ENCODE data around the gene REN. TPM values are rescaled to one million over a fixed set of nuclear protein-coding genes. Genes with fewer than 3 reads are reported as not detected.

The REN gene
- total RNA-seq, 1 donor from 2014 or later: 1.3 TPM

DNA sequence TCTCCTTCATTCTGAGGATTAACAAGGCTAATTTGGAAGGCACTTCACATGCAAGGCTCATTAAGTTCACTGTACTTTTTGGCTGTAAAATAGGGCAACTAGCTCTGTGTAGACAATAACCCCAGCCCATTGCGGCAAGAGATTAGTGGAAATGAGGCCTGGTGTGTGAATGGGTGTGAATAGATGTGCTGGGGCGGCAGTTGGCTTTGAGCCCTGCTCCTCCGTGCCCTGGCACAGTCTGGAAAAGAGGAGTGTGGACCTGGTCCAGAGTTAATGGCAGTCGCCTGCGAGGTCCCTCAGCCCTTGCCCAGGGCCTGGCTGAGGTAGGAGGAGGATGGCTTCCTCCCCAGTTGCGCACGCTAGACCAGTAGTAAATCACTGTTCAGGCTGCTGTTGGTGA lies 25.3 kb upstream of the REN start:
- no peak for DNase-seq (ENCODE audit: low spot score)

DNA sequence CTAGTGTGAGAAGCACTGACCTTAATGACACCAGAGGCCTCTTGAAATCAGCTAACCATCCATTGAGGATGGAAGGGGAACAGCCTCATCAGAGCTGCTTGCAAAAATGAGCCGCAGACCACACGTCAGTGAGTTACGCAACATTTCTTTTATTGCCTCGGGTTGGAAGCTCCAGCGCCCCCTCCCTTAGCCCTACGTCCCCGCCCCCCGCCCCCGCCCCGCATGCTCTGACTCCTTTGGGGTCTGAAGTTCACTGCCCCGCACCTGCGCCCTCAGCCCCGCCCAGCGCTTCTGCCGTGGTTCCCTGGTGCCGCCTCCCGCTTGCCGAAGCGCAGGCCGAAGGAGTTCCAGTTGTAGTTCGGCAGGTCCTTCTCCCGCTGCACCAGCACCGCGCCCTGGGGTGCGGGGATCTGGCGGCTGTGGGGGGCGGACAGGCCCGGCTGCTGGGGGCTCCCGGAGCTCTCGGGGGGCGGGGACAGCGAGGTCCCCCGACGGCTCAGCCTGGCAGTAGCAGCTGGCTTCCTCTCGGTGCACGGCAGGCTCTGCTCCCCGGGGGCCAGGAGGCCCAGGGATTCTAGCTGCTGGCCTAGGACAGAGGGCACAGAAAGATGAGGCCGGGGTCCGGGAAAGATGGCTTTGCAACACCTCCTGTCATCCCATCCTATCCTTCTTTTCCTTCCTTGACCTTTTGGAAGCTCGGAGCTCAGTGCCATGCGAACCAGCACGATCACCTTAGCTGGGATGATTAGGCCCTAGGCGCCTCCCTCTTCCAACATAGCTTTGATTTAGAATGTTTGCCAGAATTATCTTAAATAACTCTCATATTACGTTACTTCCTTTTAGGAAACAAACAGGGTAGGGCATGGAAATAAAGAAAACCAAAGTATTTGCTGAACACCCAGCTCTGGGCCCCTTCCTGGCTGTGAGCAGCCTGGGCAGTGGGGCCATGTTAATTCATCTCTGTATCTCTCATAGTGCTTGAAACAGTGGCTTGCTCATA lies 24.4 kb upstream of the REN start:
- DNase-seq (ENCODE audit: low spot score): no peak

DNA sequence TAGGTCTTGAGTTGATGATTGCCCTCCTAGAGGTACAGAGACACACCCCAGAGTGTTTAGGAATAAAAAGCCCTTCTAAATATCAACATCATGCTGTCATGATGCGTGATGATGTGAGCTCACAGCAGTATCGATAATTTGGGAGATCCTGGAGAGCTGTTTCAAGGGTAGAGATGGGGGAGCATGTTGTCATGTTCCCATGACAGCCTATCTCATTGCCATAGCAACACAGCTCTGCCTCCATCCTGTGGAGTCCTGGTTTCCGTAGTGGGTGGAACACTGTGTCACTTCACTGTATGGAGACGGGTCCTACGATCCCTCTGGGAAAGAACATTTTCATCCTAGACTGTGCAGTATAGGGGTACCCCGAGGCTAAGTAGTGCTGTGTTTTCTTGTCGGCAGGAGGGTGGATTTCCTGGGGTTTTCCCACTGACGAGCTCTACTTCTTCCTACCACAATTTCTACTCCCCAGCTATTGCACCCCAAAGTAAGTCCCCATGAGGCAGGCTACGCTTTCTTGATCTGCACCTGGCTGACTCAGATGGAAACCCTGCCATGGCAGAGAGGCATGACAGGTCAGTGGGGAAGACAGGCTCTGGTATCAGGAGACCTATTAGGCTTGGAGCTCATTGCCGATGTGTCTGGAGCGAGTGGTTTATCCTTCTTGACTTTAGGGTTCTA lies 23.0 kb upstream of the REN start:
- no peak for DNase-seq (ENCODE audit: low spot score)

DNA sequence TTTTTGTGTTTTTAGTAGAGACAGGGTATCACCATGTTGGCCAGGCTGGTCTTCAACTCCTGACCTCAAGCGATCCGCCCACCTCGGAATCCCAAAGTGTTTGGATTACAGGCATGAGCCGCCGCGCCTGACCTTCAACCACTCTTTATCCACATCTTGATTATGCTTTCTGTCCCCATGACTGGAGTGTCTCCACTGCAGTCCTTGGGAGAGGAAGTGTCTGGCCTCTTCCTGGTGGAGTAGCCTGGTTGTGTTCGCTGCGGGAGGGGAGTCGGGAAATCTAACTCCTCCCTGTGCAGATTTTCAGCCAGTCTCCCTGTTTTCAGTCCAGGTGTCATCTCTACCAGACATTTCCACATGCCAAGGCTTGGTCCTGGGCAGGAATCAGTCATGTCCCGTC lies 20.5 kb upstream of the REN start:
- DNase-seq (ENCODE audit: low spot score): no peak

DNA sequence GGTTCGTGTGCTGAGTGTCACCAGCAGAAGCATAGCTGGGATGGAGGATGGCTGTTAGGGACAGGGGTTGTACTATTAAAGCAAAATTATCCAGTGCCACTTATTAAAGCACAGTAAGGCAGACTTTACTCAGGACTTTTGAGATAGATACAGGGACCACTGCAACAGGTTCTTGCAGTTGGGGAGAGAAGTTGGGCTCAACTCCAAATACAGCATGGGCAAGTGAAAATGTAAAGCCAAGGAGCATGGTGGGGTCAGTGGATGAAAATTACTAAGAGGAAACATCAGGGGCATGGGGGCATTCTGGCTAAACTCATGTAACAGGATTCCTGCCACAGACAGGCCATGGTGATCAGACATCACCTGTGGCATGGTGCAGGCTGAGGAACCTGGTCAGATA lies 15.0 kb upstream of the REN start:
- DNase-seq (ENCODE audit: low spot score): no peak

DNA sequence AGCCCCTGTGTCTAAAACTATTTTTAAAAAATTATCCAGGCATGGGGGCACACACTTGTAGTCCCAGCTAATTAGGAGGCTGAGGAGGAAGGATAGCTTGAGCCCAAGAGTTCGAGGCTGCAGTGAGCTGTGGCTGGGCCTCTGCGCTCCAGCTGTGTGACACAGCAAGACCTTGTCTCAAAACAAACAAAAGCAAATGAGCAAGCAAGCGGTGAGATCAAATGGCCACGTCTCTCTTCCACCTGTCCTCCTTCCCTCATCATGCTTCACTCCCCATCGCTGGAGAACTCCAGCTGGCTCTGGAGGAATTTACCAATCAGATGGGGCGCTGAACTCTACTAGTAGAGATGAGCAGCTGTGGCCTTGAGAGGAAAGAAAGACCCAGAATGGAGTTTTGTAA lies 14.0 kb upstream of the REN start:
- DNase-seq (ENCODE audit: low spot score): no peak

DNA sequence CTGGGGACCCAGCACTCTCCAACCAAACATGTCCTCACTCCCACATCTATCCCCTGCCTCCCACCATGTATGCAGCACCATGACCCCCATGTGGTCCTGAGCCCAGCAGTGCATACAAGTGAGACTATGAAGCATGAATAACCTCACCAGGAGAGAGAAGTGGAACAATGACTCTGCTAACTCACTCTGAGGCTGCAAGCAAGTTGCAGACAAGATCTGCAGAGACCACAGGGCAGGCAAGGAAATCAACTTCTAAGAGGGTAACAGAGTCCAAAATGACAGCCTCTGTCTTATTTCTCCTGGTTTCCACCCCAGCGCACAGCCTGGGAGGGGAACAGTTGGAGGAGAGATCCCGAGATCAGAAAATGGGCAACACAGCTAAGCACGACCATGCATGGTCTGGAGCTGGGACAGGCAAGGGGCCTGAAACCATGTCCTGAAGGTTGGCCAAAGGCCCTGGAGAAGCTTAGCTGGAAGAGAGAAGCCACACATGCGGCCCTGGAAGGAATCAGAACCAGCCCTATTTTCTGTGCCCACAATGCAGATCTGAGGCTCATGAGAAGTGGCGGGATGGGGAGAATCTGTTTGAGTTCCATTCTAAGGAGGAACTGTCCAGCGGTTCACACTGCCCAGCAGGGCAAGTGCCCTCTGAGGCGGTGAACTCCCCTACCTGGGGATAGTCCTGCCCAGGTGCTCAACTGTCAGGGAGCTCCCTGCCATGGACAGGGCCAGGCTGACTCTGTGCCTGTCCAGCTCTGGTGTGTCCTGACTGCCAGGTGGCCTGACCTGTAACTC lies 12.5 kb upstream of the REN start:
- no peak for DNase-seq (ENCODE audit: low spot score)

DNA sequence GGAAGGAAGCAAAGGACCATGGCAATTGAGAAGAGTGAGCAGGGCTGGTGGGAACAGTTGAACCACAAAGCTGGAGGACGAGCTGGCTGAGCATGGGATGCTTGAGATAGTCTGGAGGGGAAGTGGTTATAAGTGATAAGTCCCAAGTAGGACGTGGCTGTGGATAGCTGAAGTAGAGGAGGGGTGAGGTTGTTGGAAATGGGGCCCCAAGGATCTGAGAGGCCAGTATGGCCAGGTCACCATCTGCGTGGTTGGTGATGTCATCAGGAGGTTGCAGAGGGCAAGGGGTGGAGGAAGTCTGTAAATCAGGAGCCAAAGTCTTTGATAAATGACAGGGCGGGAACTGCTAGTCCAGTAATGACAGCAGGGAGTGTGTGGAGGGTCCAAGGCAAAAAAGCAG lies 11.0 kb upstream of the REN start:
- no peak for DNase-seq (ENCODE audit: low spot score)

DNA sequence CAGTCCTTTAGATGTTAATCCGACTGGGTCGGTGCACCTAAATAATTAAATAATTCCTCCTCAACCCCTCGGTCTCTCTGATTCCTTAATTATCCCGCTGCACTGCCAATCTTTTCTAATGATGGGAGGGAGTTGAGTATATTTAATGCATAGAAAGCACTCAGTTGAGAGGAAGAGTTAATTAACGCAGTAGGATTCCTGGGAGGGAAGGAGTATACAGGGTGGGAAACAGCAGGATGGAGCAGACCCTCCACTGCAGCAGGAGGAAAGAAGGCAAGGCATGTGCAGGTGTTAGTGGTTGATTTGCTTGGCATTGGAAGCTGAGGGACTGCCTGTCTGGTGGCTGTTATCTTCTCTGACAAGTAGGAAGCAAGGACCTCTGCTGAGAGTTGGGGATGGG lies 9.9 kb upstream of the REN start:
- no peak for DNase-seq (ENCODE audit: low spot score)

DNA sequence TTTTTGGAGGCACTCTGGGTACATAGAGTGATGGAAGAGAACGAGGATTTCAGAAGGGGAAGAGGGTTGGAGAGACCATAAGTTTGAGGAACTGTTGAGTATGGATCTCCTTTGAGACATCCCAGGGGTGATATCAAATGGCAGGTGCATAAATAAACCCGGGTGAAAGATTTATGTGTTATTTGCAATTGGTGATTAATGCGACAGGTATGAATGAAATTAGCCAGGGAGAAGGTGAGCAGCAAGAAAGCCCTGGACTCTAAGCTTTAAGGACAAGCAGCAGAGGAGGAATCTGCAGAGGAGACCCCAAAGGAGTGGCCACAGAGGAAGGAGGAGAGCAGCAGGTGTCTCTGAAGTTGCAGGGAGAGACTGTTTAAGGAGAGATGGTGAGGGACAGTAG lies 8.8 kb upstream of the REN start:
- no peak for DNase-seq (ENCODE audit: low spot score)

DNA sequence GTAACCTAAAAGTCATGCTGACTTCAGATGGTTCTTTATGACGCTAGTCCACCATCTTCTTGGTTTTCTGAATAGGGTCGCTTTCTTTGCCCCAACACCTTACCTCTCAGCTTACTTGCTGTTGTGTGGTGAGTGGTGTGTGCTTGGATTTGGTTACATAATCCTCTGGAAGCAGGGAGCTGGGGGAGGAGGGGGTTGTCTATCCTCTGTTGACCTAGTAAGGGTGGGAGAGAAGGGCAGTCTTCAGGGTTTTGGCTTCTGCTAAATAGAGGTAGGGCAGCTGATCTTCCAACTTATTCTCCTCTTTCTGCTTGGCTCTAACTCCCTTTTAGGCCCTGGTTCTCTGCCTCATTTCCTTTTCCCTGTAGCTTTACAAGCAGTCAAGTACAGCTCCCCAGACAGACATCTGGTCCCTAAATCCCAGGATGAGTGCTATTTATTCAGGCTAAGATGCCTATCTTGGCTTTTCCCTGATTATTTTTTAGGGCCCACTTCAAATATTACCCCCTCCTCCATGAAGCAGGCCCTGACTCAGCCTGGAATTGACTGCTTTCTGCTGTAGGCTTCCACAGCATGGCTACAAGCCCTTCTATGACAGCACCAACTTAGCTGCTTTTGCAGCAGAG lies 6.4 kb upstream of the REN start:
- no peak for DNase-seq (ENCODE audit: low spot score)

DNA sequence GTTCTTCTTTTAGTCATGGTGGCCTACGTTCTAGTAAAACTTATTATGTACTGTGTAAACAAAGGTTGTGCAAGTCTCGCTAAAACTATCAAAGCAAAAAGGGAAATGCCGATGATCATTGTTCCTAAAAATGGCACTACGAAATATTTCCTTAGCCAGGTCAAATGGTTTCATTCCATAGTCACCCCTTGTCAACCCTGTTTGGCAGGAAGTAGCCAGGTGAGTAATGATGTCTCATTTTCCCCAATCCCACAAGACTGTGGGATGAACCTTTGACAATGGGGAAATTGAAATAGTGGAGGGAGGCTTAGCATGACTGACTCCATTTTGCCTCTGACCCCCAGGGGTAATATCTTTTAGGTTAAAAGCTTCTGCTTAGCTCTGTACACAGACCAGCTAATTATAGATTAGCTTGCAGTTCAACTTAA lies 5.6 kb upstream of the REN start:
- no peak for DNase-seq (ENCODE audit: low spot score)

DNA sequence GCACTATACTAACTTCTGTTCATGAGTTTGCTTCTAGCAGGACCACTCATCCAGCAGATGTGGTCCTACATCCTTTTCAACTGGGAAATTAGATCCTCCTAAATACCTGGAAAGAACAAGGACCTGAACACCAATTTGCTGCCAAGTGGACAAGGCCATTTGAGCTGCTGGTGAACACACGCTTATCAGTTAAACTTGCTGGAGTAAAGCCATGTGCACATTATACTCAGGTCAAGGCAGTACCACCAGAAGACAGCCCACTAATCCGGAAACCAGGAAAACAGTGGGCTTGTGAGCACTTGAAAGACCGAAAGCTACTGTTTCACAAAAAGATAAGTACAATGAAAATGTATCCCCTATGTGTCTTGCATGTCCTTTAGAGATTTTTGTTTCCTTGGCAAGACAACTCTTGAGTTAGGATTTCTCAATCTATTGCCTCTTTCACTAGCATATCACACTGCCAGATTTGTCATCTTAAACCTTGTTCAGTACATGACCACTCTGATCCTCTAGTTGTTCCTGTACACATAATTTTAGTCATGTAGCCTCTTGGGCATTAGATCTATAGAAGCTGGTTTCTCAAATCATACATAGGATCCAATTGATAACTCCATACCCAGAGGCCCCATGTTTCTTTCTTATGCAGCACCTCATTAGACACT lies 4.5 kb upstream of the REN start:
- DNase-seq (ENCODE audit: low spot score): no peak

DNA sequence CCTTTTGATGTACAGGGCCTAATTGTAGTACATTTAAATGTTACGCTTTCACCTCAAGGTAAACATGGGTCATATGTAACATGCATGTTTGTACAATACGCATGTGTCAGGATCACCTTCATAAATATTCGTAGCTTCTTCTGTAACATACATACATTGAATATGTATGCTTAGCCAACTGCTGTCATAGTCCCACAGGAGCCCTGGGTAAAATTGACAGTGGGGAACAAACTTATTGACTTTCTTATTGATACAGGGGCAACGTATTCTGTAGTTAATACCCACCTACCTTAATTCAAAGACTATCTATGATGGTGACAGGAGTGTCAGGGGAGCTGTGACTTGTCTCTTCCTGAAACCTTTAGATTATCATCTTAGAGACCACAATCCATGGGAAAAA lies 3.7 kb upstream of the REN start:
- DNase-seq (ENCODE audit: low spot score): no peak

DNA sequence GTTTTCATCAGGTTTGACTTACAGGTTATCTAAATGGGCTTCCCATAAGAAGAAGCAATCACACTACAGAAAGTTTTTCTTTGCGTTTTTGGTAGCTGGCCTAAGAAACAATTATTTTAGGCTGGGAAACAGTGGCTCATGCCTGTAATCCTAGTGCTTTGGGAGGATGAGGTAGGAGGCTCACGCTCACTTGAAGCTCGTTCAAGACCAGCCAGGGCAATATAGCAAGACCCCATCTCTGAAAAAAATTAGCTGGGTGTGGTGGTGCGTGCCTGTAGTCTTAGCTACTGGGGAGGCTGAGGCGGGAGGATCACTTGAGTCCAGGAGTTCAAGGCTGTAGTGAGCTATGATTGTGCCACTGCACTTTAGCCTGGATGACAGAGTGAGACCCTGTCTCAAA lies 1.6 kb upstream of the REN start:
- no peak for DNase-seq (ENCODE audit: low spot score)

DNA sequence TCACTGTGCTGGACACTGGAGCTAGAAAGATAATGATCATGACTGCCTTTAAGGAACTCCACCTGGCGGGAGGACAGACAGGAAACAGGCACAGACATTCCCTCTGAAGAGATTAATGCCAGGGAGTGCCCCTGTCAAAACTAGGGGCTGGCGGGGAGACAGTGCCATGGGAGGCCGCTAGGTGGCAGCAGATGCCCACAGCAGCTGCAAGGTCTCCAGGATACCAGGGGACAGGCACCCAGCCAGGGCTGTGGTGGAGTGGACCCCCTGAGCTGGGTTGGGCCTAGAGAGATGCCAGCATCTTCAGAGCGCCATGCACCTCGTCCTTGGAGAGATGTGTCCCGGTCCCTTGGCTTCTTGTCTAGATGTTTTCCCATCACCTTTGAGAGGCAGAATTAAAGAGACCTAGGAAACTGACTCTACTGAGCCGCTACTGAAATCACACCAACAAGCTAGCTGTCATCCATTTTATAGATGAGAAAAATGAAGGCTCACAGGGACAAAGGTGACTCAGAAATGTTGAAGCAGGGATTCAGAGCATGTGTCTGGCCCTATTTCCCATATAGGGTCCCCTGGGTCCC lies 3.6 kb downstream of the REN start:
- no peak for DNase-seq (ENCODE audit: low spot score)

DNA sequence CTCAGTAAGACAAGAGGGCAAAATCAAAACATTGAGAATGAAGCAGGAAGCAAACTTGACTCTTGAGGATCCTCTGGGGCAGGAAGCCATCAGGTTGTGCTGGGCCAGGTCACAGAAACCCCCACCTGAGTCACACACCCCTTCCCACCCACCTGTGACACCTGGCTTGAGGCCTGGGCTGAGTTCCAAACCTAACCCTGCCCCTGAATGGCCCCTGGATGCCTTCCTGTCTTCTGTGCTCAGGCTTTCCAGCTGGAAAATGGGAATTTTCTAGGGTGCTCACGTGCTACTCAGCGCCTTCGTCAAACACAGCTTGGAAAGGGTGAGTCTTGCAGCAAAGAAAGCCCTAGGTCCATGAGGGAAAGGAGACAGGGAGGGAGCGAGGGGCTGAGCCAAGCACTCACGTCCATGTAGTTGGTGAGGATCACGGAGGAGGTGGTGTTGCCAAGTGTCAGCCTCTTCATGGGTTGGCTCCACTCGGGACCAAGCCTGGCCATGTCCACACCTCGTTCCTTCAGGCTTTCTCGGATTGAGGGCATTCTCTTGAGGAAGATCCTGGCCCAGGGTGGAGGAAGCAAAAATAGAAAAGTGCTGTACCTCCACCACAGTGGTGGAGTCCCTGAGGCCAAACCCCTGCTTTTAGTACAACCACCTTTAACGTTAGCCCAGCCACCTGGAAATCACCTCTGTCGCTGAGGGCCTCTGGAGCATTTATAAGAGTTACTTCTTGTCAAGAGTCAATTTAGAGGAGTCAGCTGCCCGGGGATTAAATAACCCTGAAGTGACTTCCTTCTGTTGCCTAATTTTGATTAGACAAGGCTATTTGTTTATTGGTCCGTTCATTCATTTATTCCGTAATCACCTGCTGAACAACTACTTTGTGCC lies 4.3 kb downstream of the REN start:
- no peak for DNase-seq (ENCODE audit: low spot score)

DNA sequence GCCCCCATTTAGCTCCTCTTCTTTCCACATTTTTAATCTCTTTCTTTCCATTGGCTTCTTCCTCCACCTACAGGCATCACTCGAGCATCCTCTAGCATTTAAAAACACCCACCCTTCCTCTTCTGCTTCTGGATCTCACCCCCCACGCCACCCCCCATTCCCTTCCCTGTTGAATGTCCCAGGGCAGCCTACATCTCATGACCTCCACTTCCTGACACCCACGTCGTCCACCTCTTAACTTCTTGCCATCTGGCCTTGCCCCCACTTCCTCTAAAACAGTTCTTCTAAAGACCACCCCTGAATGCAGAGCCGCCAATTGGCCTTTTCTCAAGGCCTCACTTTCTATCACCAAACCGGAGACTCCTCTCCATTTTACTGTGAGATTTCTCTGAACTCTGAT lies 8.2 kb downstream of the REN start:
- DNase-seq (ENCODE audit: low spot score): no peak

DNA sequence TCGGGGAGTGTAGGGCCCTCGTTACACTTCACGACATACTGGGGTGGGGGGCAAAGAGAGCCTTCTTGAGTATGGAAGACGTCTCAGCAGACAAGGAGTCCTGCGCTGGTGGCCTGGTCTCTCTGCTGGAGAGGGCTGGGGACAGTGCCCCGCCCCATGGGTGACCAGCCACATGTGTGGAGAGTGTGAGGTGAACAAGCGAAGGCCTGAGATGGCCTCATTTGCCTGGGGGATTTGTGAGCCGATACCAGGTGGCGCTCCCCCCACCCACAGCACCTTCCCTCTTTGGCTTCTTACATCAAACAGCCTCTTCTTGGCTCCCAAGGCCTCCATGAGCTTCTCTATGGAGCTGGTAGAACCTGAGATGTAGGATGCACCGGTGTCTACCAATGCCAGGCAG lies 10.3 kb downstream of the REN start:
- no peak for DNase-seq (ENCODE audit: low spot score)
